Umbilical cord (tissue), 2 donors: Measurements from ENCODE around the gene DHX30. TPM values are rescaled to one million over a fixed set of nuclear protein-coding genes. Genes with fewer than 3 reads are reported as not detected.

Experiments
- DNase-seq: peaks from one replicate; pipeline ENCODE4 v3.0.0-alpha.2; 2015; ENCODE audit warnings: low spot score
- total RNA-seq: library from RNA; depleted of rRNA; stranded (reverse); fragments of >200 nt; gene quantifications from one replicate; pipeline ENCODE4 v1.2.3, GENCODE V29; 2014; ENCODE audit warnings: low replicate concordance; ENCODE audit not compliant: insufficient read depth

The DHX30 gene
- total RNA-seq, 1 donor from 2014 or later: 41.2 TPM

DNA sequence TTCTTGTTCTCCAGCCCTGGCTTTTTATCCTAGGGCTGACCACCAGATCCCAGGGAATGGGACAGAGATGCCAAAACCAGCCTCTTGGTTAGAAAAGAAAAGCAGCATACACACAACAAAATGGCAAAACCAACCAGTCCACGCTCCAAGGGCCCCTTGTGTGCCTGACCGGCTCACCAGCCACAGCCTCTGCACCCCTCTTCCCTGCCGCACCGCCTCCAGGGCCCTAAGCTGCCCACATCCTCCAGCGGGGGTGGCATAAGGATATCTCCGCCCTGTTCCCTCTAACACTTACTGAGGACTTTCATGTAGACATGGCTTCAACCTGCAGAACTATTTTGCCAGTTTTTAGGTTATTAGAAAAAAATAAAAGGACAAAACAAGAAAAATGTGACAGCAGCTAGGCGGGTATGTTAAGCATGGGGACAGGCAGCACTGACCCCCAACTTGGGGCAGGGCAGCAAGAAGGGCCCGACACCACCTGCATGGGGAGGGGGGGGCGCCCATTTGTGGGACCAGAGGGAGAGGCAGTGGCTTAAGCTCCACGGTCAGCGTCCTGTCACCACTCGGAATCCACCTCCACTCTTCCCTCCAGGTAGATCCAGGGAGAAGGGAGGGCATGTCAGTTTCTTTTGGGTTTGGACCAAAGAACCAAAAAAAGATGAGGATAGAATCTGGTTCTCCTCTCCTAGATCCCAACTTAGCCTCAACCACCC, 49.1 kb downstream of the DHX30 start:
- DNase-seq: no peak

GRCh38 chr3:47852604-47853602, 50.0 kb downstream of the DHX30 start:
- DNase-seq: no peak

- no peak for DNase-seq
Observed at GRCh38 chr3:47854267-47854666, 51.3 kb downstream of the DHX30 start.

DNA sequence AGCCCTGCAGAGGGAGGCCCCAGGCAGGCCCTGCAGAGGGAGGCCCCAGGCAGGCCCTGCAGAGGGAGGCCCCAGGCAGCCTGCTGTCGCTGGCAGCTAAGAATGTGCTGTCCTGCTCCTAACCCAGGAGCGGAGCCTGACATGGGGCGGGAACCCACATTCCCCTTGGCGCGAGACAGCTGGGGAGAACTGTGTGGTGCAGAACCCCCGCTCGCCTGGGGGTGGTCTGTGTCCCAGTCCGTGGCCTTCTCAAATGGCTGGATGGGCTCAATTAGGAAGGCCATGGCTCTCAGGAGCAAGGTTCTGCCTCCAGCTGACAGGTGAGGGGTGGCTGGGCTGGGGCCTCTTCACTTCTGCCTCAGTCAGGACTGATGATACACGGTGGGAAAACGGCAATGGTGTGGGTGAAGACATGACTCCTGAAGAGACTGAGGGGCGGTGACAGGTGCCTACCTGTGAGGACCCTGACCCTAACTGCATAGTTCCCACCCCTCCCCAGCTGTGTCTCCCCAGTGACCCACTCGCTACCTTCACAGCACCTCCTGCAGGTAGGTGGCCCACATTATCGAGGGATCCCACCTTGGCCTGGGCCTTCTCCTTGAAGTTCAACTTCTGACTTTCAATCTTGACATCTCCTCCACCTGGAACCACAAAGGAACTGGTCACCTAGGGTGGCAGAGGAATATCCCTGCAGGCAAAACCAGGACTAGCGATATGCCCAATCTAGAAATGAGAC, 52.0 kb downstream of the DHX30 start:
- no peak for DNase-seq

DNA sequence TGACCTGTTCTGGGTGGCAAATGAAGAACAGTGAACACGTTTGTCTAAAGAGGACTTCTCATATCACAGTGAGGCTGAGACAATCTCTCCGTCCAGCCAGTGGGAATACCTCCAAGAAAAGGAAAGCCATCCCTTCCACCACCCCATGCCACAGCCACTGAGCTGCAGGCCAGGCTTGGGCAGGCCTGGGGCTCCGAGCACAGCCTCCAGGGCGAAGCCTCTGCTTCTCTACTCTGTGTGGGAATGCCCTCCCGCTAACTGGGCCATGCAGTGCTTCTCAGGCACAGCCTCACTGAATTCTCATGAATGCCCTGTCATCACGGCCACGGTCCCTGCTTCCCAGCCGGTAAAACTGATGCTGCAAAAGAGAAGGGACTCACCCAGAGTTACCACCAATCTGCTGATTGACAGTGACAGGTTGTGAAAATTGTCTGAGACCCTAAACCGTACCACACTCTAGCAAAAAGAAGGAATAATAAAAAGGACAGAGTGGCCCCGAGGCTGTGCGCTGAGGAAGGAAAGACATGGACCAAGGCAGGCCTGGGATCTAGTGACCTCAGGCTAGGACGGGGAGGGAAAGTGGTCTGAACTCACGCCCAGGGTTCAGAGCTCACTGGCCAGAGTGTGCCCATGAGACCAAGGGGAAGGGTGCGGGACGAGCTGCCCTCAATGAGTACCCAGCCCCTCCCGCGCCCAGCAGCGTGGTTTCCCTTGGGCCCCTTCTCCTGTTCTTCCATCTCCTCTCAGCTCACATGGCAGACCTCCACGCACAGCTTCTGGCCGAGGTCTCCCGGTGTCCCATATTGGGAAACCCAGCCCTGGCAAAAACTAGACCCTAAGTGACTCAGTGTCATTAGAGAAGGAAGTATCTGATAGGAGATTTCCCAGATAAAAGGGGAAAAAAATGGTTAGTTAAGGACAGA, 52.8 kb downstream of the DHX30 start:
- DNase-seq: no peak

DNA sequence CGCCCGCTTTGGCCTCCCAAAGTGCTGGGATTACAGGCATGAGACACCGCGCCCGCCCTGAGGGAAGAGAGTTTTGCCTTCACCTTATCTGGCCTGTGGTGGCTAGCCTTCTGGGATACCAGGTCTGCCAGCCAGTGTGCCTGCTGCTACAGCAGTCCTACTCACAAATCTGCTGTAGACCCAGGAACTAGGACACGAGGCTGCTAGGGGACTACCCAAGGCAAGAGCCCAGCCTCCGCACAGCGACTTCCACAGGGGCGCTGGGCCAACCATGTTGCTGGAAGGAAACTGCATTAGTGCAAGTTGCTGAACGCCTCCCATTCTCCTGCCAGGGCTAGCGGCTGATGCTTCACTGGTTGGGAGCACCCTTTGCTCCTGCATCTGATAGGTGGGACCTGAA, 53.7 kb downstream of the DHX30 start:
- no peak for DNase-seq

GRCh38 chr3:47857151-47857550, 54.2 kb downstream of the DHX30 start:
- no peak for DNase-seq

DNA sequence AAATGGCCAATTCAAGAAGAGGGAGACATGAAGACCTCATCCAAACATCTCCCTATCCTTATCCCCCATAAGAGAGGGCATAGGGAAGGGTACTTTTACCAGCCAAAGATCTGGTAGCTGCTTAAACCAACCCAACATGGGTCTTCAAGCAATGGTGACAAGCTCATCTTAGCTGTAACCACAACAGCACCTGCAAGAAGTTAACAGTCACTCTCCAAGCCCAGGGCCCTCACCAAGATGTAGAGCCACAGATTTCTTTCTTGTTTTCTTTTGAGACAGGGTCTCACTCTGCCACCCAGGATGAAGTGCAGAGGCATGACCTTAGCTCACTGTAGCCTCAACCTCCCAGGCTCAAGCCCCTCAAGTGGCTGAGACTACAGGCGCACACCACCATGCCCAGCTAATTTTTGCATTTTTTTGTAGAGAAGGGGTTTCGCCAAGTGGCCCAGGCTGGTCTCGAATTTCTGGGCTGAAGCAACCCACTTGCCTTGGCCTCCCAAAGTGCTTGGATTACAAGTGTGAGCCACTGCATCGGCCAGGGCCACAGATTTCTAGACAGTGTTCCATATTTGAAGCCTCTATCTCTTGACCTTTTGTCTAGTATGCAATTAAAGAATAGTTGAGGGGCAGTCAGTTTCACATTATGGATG, 57.1 kb downstream of the DHX30 start:
- no peak for DNase-seq

DNA sequence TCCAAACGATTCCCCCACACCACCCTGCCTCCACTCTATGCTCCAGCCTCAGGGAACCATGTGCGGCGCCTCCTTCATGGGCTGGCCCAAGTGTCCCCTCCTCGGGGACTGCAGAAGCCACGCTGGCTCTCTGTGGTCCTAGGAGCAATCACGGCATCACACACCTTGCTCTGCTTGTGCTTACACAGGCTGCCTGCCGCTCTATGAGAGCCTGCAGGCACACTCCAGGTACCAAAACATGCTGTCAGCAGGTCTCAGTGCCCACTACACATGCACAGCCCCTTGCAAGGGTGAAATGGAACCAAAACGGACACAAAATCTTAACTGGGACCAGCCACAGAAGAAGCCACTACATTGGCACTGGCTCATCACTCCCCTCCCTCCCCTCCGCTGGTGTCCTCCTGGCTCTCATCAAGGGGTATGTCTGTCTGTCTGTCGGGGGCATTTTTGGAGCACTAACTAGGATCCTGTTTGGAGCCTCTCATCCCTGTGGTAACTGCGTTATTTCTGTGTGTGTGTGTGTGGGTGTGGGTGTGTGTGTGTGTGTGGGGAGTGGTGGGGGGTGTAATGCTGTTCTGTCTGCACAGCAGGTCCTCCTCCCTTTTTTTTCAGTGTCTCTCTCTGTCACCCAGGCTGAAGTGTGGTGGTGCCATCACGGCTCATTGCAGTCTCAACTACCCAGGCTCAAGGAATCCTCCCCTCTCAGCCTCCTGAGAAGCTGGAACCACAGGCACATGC, 60.6 kb downstream of the DHX30 start:
- no peak for DNase-seq

GRCh38 chr3:47865192-47865591, 62.3 kb downstream of the DHX30 start:
- no peak for DNase-seq

- no peak for DNase-seq
Observed at GRCh38 chr3:47867451-47868044, 64.6 kb downstream of the DHX30 start.

DNA sequence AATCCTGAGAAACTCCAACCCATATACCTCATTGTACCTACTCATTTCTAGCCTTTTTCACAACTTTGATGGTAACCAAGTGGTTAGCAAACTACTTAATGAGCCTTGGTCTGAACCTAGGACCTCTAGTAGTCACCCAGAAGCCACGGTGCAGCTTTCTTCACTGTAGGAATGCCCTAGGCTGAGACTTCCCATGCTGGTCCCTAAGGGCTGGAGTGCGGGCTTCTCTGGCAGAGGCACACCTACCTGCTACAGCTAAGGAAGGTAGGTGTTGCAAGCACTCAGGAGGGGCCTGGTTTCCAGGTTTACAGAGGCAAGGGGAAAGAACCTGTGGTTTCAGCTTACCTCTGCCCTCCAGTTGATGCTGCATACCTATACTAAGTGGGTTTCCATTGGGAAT, 65.4 kb downstream of the DHX30 start:
- DNase-seq: no peak

DNA sequence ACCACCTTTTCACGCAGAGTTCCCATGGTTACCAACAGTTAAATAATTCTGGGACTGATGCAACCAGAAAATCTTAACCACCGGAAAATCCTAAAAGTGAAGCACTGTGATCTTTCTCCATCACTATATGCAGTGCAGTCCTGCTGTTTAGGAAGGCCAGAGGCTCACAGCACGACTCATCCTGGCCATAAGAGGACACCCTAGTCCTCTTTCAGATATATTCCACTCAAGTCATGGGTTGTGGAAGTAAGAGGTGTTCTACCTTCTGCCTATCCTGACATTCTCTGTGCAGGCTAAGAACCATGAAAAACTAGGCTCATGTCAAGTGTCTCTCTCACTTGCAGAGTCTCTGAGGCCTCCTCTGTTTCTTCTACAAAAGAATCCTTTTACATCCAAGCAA, 67.2 kb downstream of the DHX30 start:
- no peak for DNase-seq

DNA sequence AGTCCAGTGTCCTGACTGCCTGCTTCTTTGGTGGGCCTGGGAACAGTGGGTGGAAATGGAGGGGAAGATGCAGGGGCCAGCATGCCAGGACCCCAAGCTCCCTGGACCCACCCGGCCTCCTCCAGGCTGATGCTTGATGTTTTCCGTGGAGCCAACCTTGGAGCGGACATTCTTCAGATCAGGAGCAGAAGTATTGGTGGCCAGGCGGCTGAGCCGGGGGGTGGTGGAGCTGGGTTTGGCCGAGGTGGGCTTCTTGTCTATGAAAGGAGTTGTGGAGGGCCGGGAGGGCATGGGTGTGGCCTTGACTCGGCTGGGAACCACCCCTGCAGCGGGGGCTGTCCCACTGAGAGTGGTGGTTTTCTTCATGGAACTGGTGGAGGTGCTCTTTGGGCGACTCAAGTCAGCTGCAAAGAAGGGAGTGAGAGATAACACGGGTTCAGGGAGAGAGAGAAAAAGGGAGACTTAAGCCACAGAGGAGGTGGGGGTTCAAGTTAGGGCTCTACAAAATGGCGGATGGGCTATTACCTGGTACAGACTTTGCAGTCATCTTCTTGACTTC, 67.8 kb downstream of the DHX30 start:
- DNase-seq: no peak

GRCh38 chr3:47871389-47871788, 68.5 kb downstream of the DHX30 start:
- DNase-seq: no peak

DNA sequence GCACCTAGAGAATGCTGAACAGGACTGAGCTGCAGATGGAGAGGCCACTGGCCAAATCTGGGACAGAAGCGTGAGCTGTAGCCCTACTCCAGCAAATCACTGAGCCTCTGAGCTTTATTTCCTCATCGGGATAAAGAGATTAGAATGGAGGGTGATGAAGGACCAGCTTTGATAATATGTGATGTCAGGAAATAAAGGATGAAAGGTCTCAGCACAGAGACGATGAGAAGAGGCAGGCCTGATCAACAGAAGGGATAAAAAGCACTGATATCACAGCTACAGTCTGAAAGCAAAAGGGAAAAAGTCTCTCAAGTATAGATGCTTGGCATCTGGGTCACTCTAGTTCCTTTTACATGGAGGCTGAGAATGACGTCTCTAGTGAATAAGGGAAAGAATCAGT, 70.0 kb downstream of the DHX30 start:
- DNase-seq: peak; percentile 64

GRCh38 chr3:47874438-47874837, 71.5 kb downstream of the DHX30 start:
- no peak for DNase-seq

DNA sequence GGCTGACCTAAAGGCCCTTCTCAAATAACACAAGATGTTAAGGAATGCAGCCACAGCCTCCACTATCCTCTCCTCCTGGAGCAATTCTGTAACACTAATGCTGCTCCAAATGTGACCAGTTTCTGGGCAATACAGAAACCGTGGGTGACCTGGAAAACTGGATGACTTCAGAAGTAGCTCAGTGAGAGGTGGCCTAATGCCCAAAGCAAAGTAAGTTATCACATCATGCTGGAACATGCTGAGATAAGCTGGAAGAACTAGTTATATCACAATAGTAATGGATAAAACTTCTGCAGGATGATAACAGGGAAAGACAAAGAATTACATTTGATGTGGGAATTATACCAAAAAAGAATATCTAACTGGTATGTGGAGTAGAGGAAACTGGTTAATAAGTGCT, 72.0 kb downstream of the DHX30 start:
- peak; percentile 36 for DNase-seq

DNA sequence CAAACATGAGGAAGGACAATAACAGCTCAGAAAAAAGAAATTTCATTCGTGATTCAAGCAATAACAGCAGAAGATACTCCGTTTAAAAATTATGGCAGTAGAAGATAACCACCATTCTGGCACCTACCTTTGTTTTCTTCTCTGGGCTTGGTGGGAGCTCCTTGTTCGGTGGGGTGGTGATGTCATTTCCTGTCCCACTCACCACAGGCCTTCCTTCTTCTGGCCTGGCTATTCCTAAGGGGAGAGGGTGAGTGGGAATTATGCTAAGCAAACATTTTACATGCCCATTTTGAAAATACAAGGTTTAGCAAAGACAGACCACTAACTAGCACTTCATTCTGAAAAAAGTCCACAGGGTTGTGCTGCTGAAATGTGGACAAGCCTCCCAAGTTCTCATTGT, 74.4 kb downstream of the DHX30 start:
- DNase-seq: no peak
